IgD-negative memory B cell (primary cell): ENCODE measurements around the gene GRIN3A. TPM values are rescaled to one million over a fixed set of nuclear protein-coding genes. Genes with fewer than 3 reads are reported as not detected.
"Not testable (repeated sequence)": the region's sequence is repeated elsewhere in the genome, so short reads cannot be mapped to it uniquely, and the experiment has no call there.

ENCODE experiments used
- H3K27ac Mint-ChIP-seq, 3 donors: one replicate each; pipeline ENCODE4 v1.8.0; 2020 to 2022; ENCODE audit warnings: mild to moderate bottlenecking in 3 of 3, mixed read lengths in 3 of 3, moderate library complexity in 1 of 3
- H3K27me3 Mint-ChIP-seq: one replicate; pipeline ENCODE4 v1.8.0; 2021; ENCODE audit warnings: mixed read lengths
- H3K36me3 Mint-ChIP-seq: one replicate; pipeline ENCODE4 v1.8.0; 2020; ENCODE audit warnings: mild to moderate bottlenecking, mixed read lengths
- H3K4me1 Mint-ChIP-seq, 3 donors: one replicate each; pipeline ENCODE4 v1.8.0; 2020 to 2022; ENCODE audit warnings: mixed read lengths in 3 of 3, mild to moderate bottlenecking in 1 of 3
- H3K4me3 Mint-ChIP-seq, 4 donors: one replicate each; pipeline ENCODE4 v1.8.0; 2020 to 2022; ENCODE audit warnings: mild to moderate bottlenecking in 4 of 4, mixed read lengths in 4 of 4, moderate library complexity in 3 of 4
- H3K9me3 Mint-ChIP-seq, 3 donors: one replicate each; pipeline ENCODE4 v1.8.0; 2020 to 2021; ENCODE audit warnings: mixed read lengths in 3 of 3, mild to moderate bottlenecking in 1 of 3
- polyA plus RNA-seq: library from polyadenylated mRNA; unstranded; fragments of 300-500 nt; fragmentation: Illumina TruSeq; gene quantifications from one replicate; pipeline ENCODE4 v1.2.3, GENCODE V29; 2021

The GRIN3A gene
- polyA plus RNA-seq, 1 donor from 2014 or later, result not detected

DNA sequence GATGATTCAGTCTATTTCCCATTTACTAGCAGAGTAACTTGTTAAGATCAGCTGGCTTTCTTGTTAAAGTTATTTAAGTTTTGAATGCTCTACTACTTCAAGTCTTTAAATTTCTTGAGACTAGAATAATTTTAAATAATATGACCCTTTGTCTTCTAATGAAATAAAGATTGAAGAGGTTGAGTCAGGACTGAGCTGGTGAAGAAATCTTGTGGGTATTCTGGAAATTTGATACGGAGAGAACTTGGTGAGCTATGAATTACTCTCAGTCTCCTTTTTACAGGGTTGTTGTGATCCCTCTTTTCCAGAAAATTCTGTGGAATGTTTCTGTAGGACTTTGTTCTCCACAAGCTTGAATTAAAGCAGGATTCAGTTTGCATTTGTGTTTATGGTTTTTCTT lies 175.5 kb downstream of the GRIN3A start:
- Mint-ChIP-seq H3K9me3 (peaks cover 0 to 2% (median 0%) of the 10 kb centered on the region in 3 donors), H3K36me3 (peaks cover 27% of the 10 kb centered on the region), H3K4me3 (no peak overlapping the region), H3K4me1 (peaks cover 0 to 5% (median 3%) of the 10 kb centered on the region in 3 donors), H3K27me3 (no peaks in the 10 kb centered on the region), H3K27ac (no peak overlapping the region)

DNA sequence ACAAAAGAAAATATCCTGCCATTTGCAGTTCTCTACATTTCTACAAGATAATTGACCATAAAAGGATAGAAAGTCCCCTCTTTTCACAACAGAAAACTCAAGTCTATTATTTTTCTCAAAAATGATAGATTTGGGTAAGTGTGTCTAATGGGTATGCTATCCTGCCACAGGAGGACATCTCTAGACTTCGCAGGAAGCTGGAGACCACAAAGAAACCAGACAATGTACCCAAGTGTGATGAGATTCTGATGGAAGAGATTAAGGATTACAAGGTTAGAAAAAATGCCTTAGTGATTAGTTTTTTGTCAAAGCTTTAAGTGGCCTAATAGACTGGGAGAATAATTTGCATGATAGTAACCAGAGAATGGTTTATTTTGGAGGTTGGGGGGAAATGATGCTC lies 176.7 kb downstream of the GRIN3A start:
- H3K4me3 Mint-ChIP-seq, result no peak overlapping the region
- no peak overlapping the region for H3K27ac Mint-ChIP-seq
- H3K9me3 Mint-ChIP-seq, result peaks cover 0 to 3% (median 0%) of the 10 kb centered on the region in 3 donors
- H3K36me3 Mint-ChIP-seq, result peaks cover 35% of the 10 kb centered on the region
- no peaks in the 10 kb centered on the region for H3K27me3 Mint-ChIP-seq
- peaks cover 0 to 5% (median 3%) of the 10 kb centered on the region in 3 donors for H3K4me1 Mint-ChIP-seq

DNA sequence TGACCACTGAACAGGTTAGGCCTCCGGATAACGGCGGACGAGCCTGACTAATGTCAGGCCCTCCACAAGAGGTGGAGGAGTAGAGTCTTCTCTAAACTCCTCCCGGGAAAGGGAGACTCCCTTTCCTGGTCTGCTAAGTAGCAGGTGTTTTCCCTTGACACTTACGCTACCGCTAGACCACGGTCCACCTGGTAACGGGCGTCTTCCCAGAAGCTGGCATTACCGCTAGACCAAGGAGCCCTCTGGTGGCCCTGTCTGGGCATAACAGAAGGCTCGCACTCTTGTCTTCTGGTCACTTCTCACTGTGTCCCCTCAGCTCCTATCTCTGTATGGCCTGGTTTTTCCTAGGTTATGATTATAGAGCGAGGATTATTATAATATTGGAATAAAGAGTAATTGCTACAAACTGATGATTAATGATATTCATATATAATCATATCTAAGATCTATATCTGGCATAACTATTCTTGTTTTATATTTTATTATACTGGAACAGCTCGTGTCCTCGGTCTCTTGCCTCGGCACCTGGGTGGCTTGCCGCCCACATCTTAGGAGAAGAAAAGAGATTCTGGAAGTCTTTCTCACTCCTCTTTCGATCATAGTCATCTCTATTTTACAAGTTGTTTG lies 188.9 kb downstream of the GRIN3A start:
- not testable (repeated sequence) for H3K4me1 Mint-ChIP-seq, H3K4me3 Mint-ChIP-seq, H3K9me3 Mint-ChIP-seq, H3K27ac Mint-ChIP-seq, H3K27me3 Mint-ChIP-seq
- peaks cover 16% of the 10 kb centered on the region for H3K36me3 Mint-ChIP-seq

DNA sequence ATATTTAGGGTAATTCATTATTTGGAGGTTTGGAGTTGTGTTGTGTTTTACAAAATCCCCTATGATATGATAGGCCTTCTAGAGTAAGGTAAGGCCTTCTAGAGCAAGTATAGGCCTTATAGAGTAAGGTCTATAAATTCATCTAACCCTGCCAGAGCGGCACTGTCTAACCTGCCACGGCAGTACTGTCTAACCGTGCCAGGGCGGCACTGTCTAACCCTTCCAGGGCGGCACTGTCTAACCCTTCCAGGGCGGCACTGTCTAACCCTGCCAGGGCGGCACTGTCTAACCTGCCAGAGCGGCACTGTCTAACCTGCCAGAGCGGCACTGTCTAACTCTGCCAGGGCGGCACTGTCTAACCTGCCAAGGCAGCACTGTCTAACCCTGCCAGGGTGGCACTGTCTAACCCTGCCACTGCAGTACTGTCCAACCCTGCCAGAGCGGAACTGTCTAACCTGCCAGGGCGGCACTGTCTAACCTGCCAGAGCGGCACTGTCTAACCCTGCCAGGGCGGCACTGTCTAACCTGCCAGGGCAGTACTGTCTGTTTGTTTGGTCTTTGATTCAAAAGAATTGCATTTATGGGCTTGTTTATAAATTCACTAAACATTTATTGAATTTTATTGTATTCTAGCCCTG lies 195.2 kb downstream of the GRIN3A start:
- no peak overlapping the region for H3K27ac Mint-ChIP-seq
- H3K4me1 Mint-ChIP-seq, result no peaks in the 10 kb centered on the region
- H3K36me3 Mint-ChIP-seq, result peaks cover 9% of the 10 kb centered on the region
- H3K9me3 Mint-ChIP-seq, result no peaks in the 10 kb centered on the region
- no peaks in the 10 kb centered on the region for H3K27me3 Mint-ChIP-seq
- H3K4me3 Mint-ChIP-seq, result no peak overlapping the region

DNA sequence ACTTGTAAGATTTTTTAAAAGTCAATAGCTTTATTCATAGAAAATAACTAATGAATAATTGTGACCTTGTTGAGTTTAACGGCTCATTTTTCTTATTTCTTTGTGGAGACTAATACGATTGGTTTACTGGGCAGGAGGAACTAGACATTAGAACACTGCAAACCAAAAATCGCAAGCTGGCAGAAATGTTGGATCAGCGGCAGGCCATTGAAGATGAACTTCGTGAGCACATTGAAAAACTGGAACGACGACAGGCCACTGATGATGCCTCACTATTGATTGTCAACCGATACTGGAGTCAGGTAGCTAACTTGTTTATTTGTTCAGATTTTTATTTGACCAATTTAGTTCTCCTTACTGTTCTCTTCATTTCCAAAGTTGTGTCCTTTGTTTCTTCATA lies 198.4 kb downstream of the GRIN3A start:
- Mint-ChIP-seq H3K27me3 (no peaks in the 10 kb centered on the region), H3K27ac (no peak overlapping the region)

DNA sequence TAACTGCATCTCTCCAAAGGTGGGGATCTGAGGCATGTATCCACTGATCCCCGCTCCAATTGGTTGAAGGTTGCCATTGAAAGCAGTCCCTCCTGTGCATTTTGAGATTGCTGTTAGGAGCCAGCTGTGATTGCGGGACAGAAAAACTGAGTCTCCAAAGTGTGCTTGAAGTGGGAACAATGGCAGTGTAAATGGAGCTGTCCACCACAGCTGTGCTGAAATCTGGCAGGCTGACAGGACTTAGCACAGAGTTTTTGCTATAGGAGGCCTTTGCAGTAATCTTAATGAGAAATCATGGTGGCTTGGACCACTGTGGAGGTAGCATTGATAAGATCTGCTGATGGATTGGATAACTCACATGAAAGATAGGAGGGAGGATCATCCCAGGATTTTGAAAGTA lies 201.5 kb downstream of the GRIN3A start:
- H3K4me1 Mint-ChIP-seq, result peaks cover 12 to 21% (median 13%) of the 10 kb centered on the region in 3 donors

More for the DNA sequence above, 198.4 kb downstream of the GRIN3A start:
- H3K9me3 Mint-ChIP-seq, result no peaks in the 10 kb centered on the region
- peak overlapping the region in 1 of 4 donors; percentile 59 for H3K4me3 Mint-ChIP-seq
- H3K4me1 Mint-ChIP-seq, result peaks cover 2 to 10% (median 5%) of the 10 kb centered on the region in 3 donors
- H3K36me3 Mint-ChIP-seq, result peaks cover 2% of the 10 kb centered on the region

DNA sequence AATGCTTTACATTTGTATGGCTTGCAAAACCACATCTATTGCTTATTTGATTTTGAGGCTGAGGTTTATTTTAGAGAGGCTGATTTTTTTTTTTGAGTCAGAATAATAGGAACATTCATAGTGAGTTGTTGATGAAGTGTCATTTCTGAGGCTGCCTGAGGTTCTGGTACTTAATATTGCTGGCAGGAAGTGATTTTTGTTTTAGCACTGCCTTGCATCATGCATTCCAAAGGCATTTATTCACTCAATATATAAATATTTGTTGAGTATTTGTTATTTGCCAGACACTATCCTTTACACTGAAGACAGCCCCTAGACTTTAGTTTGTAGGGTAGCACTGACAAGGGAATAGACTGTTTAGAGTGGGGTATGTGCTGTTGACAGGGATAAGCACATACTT lies 202.1 kb downstream of the GRIN3A start:
- Mint-ChIP-seq H3K4me1 (peaks cover 12 to 21% (median 13%) of the 10 kb centered on the region in 3 donors), H3K36me3 (peaks cover 2% of the 10 kb centered on the region), H3K4me3 (peak overlapping the region in 1 of 4 donors; percentile 74), H3K27ac (no peak overlapping the region), H3K27me3 (no peaks in the 10 kb centered on the region), H3K9me3 (no peaks in the 10 kb centered on the region)

More for the DNA sequence above, 201.5 kb downstream of the GRIN3A start:
- no peaks in the 10 kb centered on the region for H3K27me3 Mint-ChIP-seq
- H3K36me3 Mint-ChIP-seq, result peaks cover 2% of the 10 kb centered on the region
- H3K4me3 Mint-ChIP-seq, result no peak overlapping the region
- no peaks in the 10 kb centered on the region for H3K9me3 Mint-ChIP-seq
- no peak overlapping the region for H3K27ac Mint-ChIP-seq

DNA sequence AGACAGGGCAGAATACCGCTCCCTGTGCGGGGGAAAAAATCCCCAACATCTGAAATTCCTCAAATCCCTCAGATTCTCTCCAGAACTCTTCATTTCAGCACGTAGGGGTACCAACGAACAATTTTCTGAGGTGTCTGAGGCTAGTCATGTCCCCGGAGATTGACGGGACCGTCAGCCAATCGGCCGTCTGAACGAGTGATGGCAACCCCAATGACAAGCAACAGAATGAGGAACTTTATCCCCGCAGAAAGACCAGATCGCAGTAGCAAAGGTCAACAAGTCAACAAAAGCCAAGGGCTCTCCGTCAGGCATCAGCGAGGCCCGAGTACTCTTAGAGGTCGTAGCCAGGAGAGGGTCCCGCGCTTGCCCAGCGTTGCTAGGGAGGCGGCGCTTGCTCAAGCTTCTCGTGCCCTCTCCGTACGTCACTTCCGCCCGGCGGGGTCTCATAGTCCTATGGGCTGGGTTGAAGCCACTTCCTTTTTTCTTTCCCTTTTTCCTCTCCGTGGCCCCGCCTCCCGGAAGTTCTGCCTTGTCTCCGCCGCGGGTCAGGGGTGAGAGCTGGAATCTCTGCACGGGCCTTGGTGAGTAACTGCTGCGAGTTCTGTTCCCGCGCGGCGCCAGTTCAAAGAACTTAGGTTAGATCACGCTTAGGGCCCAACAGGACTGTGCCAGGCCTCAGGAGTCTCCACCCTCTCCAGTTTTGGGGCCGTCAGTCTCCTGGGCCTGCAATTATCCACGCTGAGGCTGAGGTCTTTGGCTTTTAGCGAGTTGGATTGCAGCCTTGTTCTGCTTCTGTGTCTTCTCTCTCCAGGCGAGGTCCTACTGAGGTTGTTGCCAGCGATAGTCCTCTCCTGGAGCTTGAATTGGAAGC lies 204.9 kb downstream of the GRIN3A start, which contains the start of gene RNF20:
Gene RNF20 (plus strand): TSS at position 520 of the 871 bp plus-strand sequence. CDS start 1,571 bp downstream, outside the sequence.
- Mint-ChIP-seq H3K4me3 (peak within 1 kb of the TSS; percentile 89 to 99 (median 95)), H3K4me1 (peaks cover 12 to 21% (median 13%) of the 10 kb centered on the region in 3 donors), H3K27me3 (no peaks in the 10 kb centered on the region), H3K27ac (peak within 1 kb of the TSS; percentile 94 to 100 (median 100)), H3K36me3 (no peaks in the 10 kb centered on the region), H3K9me3 (no peaks in the 10 kb centered on the region)

DNA sequence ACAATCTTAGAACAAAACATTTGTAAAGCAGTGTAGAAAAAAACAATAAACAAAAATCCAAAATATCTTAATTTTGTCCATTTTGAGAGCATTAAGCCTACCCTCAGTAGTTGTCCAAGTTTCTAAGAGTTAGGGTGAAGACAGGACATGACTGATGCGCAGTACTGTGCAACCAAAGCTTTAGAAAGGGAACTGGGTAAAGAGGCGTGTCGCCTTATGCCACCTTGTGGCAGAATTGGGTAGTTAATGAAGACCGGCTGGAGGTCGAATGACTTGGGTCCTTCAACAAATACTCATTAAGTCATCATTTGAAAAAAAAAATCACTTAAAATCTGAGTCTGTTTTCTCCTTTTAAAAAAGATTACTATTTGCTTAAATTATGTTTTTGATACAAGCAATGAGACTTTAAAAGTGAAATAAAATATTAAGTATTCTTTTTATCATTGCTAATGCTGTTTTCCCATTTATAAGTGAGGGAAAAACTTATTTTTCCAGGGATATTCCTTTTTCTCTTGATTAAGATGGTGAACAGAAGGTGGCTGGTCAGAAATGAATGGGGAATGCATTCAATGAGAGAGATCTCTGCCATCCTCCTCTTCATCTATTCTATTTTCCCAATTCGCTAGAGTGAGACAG lies 208.3 kb downstream of the GRIN3A start:
- no peak overlapping the region for H3K27ac Mint-ChIP-seq

DNA sequence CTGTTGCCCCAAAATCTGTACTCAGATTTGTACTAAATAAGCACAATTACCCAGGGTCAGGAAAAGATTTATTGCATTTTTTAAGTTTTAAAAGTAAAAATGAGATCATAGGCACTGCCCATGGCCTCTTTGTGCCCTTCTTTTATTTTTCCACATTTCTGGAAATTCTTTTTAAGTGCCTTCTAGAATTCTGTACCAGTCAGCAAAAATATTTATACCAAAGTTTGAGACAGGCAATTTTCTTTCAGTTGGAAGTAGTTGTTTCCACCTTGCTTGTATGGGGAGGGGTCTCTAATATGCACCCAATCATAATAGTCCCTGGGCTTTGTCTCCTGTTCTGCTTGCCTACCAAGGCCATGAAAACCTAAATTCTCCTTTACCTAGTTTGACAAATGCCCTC lies 210.4 kb downstream of the GRIN3A start:
- Mint-ChIP-seq H3K36me3 (no peaks in the 10 kb centered on the region), H3K9me3 (no peaks in the 10 kb centered on the region), H3K27me3 (peaks cover 17% of the 10 kb centered on the region), H3K4me1 (peaks cover 0 to 4% (median 1%) of the 10 kb centered on the region in 3 donors), H3K4me3 (no peak overlapping the region), H3K27ac (no peak overlapping the region)

More for the DNA sequence above, 208.3 kb downstream of the GRIN3A start:
- Mint-ChIP-seq H3K4me1 (peaks cover 8 to 11% (median 10%) of the 10 kb centered on the region in 3 donors), H3K36me3 (no peaks in the 10 kb centered on the region), H3K9me3 (no peaks in the 10 kb centered on the region), H3K27me3 (no peaks in the 10 kb centered on the region), H3K4me3 (peak overlapping the region in 1 of 4 donors; percentile 37)

DNA sequence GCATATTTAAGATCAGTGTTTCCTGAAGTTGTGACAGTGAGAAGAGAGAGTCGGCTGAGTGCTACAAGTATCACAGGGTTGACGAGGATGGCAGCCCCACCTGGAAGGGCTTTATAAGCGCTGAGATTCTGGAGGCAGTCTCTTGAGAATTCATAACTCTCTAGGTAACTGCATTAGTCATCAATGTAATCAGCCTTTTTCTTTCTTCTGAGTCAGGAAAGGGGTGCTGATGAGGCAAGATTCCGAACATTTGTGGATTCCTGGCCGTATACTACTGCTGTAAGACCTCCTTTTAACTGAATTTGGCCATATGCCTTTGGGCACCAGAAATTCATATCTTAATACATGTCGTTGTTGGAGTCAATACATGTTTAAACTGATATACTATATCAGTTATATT lies 211.4 kb downstream of the GRIN3A start:
- Mint-ChIP-seq H3K9me3 (no peaks in the 10 kb centered on the region), H3K36me3 (no peaks in the 10 kb centered on the region), H3K27ac (no peak overlapping the region), H3K4me1 (no peaks in the 10 kb centered on the region), H3K27me3 (peaks cover 24% of the 10 kb centered on the region), H3K4me3 (no peak overlapping the region)

DNA sequence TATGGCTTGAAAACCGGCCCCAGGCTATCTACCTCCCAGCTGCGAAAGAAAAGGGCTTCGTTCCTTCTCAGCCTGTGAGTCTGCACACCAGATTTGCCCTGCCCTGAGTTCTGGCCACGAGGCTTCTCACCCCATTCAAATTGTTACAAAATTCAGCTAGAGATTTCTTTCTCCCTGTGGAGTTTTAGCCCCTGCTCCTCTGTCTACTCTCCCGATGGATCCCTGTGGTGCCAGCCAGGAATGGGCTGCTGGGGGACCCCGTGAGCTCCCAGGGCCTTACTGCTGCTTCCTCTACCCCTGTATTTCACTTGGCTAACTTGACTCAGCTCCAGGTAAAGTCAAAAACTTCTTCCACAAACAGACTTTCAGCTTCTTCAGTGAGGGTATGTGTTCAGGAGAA lies 214.1 kb downstream of the GRIN3A start:
- no peaks in the 10 kb centered on the region for H3K36me3 Mint-ChIP-seq
- H3K4me1 Mint-ChIP-seq, result no peaks in the 10 kb centered on the region
- no peak overlapping the region for H3K4me3 Mint-ChIP-seq
- no peaks in the 10 kb centered on the region for H3K9me3 Mint-ChIP-seq
- no peak overlapping the region for H3K27ac Mint-ChIP-seq
- H3K27me3 Mint-ChIP-seq, result peaks cover 35% of the 10 kb centered on the region
